PC-9 (cell line): ENCODE data around the gene CLIP1. TPM values are rescaled to one million over a fixed set of nuclear protein-coding genes. Genes with fewer than 3 reads are reported as not detected.
"Not testable (repeated sequence)": the region's sequence is repeated elsewhere in the genome, so short reads cannot be mapped to it uniquely, and the experiment has no call there.

Experiments
- BruUV-seq: library from RNA; stranded (reverse); fragments of 400-500 nt; replicated peaks from 2 replicates; lab custom pipeline; 2021; lab: Mats Ljungman, UMichigan
- CTCF ChIA-PET: fragments of 300-600 bp; sonication (Branson Sonifier 250); formaldehyde crosslinking; loops from one replicate; lab custom pipeline; 2022; ENCODE audit warnings: antibody characterized with exemption; lab: Charles Lee
- POLR2A ChIA-PET: fragments of 300-600 bp; sonication (Branson Sonifier 250); formaldehyde crosslinking; loops from one replicate; lab custom pipeline; 2022; ENCODE audit warnings: antibody characterized with exemption; ENCODE audit not compliant: unreplicated experiment; lab: Charles Lee
- DNase-seq, 2 experiments: peaks; one replicate each; pipeline versions ENCODE4 v3.0.0 to v3.0.0-alpha.2; 2015 to 2022; ENCODE audit warnings: mixed read lengths in 1 of 2
- H2AFZ ChIP-seq: fragments of 200-600 bp; sonication (generic); 2 replicates; pipeline ENCODE4 v1.8.1; 2017; ENCODE audit warnings: antibody characterized with exemption
- H3F3A ChIP-seq: fragments of 200-600 bp; sonication (generic); 2 replicates; pipeline ENCODE4 v1.8.1; 2017; ENCODE audit warnings: antibody characterized with exemption, mild to moderate bottlenecking, low read depth; ENCODE audit not compliant: insufficient read depth
- H3K27ac ChIP-seq: fragments of 200-600 bp; sonication (generic); 2 replicates; pipeline ENCODE4 v1.6.1; 2016; ENCODE audit warnings: mixed run types
- H3K27me3 ChIP-seq: fragments of 200-600 bp; sonication (generic); 2 replicates; pipeline ENCODE4 v1.6.1; 2016; ENCODE audit warnings: low read depth, mixed run types; ENCODE audit not compliant: insufficient read depth
- H3K36me3 ChIP-seq: fragments of 200-600 bp; sonication (generic); 2 replicates; pipeline ENCODE4 v1.6.1; 2016; ENCODE audit warnings: low read depth, mixed run types
- H3K4me1 ChIP-seq: fragments of 200-600 bp; sonication (generic); replicated peaks from 2 replicates; pipeline ENCODE4 v1.6.1; 2016; ENCODE audit warnings: mixed run types; ENCODE audit not compliant: insufficient read depth
- H3K4me2 ChIP-seq: fragments of 200-600 bp; sonication (generic); 2 replicates; pipeline ENCODE4 v1.6.1; 2017; ENCODE audit warnings: mixed run types
- H3K4me3 ChIP-seq: fragments of 200-600 bp; sonication (generic); 2 replicates; pipeline ENCODE4 v1.6.1; 2016; ENCODE audit warnings: mixed run types
- H3K79me2 ChIP-seq: fragments of 200-600 bp; sonication (generic); 2 replicates; pipeline ENCODE4 v1.6.1; 2017; ENCODE audit warnings: low read depth, mixed run types
- H3K9me2 ChIP-seq: fragments of 200-600 bp; sonication (generic); 2 replicates; pipeline ENCODE4 v1.8.1; 2017; ENCODE audit warnings: mild to moderate bottlenecking; ENCODE audit not compliant: insufficient read depth
- H3K9me3 ChIP-seq: fragments of 200-600 bp; sonication (generic); 2 replicates; pipeline ENCODE4 v1.8.1; 2016; ENCODE audit warnings: low read depth; ENCODE audit not compliant: insufficient read depth
- H4K20me1 ChIP-seq: fragments of 200-600 bp; sonication (generic); 2 replicates; pipeline ENCODE4 v1.8.1; 2017; ENCODE audit not compliant: insufficient read depth
- CTCF ChIP-seq: fragments of 200-600 bp; sonication (generic); conservative IDR thresholded peaks from 2 replicates; pipeline ENCODE4 v1.6.1; 2017; ENCODE audit warnings: mixed run types, antibody characterized with exemption, mild to moderate bottlenecking, moderate library complexity
- EZH2 ChIP-seq: fragments of 200-600 bp; sonication (generic); IDR thresholded peaks from 2 replicates; pipeline ENCODE4 v1.8.0; 2017; ENCODE audit warnings: antibody characterized with exemption, low read depth
- intact Hi-C: fragments of 100-400 bp; cut with micrococcal nuclease; formaldehyde crosslinking; loops from one replicate; pipeline ENCODE4 v1.10.0; 2022; ENCODE audit not compliant: unreplicated experiment
- total RNA-seq: library from RNA; stranded (reverse); gene quantifications from 2 replicates; pipeline ENCODE4 v1.2.3, GENCODE V29; 2021

Gene CLIP1
- total RNA-seq, 1 experiment from 2014 or later = 86.9 TPM

GRCh38 chr12:122399254-122399591 lies 23.2 kb downstream of the CLIP1 start:
- Histone ChIP-seq H3K4me3 (peak overlapping the region; percentile 46; the same call in 1 of the 2 replicates), H3F3A (peaks cover 42% of the 10 kb centered on the region), H3K9me3 (no peaks in the 10 kb centered on the region), H3K27me3 (no peaks in the 10 kb centered on the region), H3K4me1 (peaks cover 26% of the 10 kb centered on the region), H3K36me3 (no peaks in the 10 kb centered on the region), H3K9me2 (no peaks in the 10 kb centered on the region), H2AFZ (no peak overlapping the region), H3K79me2 (peaks cover 79% of the 10 kb centered on the region), H4K20me1 (no peaks in the 10 kb centered on the region), H3K4me2 (peak overlapping the region; percentile 94), H3K27ac (peak overlapping the region; percentile 100)
- no TSS peak for BruUV-seq
- ChIA-PET POLR2A (interaction anchor here (0.6 to 1.7 kb wide), 6 partner anchors 14 to 81 kb away, joined by 3 to 19 read pairs (median 8); no protein-coding TSS in a partner anchor), CTCF (interaction anchor here (1.1 to 2.1 kb wide), 4 partner anchors 22 to 72 kb away, joined by 3 to 35 read pairs (median 4); no protein-coding TSS in a partner anchor)
- no peak for TF ChIP-seq CTCF
- no peak for TF ChIP-seq EZH2
- intact Hi-C loops = loop anchor here (1.0 kb wide), 1 partner anchor 72 kb away; no protein-coding TSS in a partner anchor
- peak in 1 of 2 experiments; percentile 34 for DNase-seq

- intact Hi-C loops, DNase-seq, H2AFZ ChIP-seq, H3K4me2 ChIP-seq, BruUV-seq, H3K27me3 ChIP-seq, CTCF ChIA-PET, H3K27ac ChIP-seq, H3K9me3 ChIP-seq, H4K20me1 ChIP-seq, H3K36me3 ChIP-seq, H3K4me3 ChIP-seq, H3K9me2 ChIP-seq: not testable (repeated sequence)
- peaks cover 26% of the 10 kb centered on the region for H3K4me1 ChIP-seq
- peaks cover 78% of the 10 kb centered on the region for H3K79me2 ChIP-seq
- peaks cover 42% of the 10 kb centered on the region for H3F3A ChIP-seq
- POLR2A ChIA-PET = interaction anchor here (0.7 kb wide), 1 partner anchor 97 kb away, joined by 8 read pairs; no protein-coding TSS in a partner anchor
These were observed 24.5 kb downstream of the CLIP1 start for GRCh38 chr12:122397981-122398380.

GRCh38 chr12:122395319-122395718 lies 27.1 kb downstream of the CLIP1 start:
- intact Hi-C loops = no loop called here
- BruUV-seq = no TSS peak
- Histone ChIP-seq H3K27me3 (no peaks in the 10 kb centered on the region), H3K4me3 (no peak overlapping the region), H3K36me3 (no peaks in the 10 kb centered on the region), H3K79me2 (peaks cover 80% of the 10 kb centered on the region), H3F3A (peaks cover 20% of the 10 kb centered on the region), H3K9me2 (no peaks in the 10 kb centered on the region), H2AFZ (no peak overlapping the region), H3K27ac (no peak overlapping the region; the same call in 1 of the 2 replicates), H3K4me2 (no peak overlapping the region), H3K9me3 (no peaks in the 10 kb centered on the region), H4K20me1 (no peaks in the 10 kb centered on the region), H3K4me1 (peaks cover 19% of the 10 kb centered on the region)
- peak in 1 of 2 experiments; percentile 52 for DNase-seq
- CTCF ChIA-PET = interaction anchor here (0.6 kb wide), 1 partner anchor 140 kb away, joined by 3 read pairs; no protein-coding TSS in a partner anchor
- POLR2A ChIA-PET = interaction anchor here (0.5 to 0.7 kb wide), 3 partner anchors 76 to 800 kb away, joined by 3 to 5 read pairs (median 4); no protein-coding TSS in a partner anchor
- TF ChIP-seq CTCF (no peak), EZH2 (no peak)
